Cardiac muscle cell (in vitro differentiated cells and primary cell): ENCODE measurements around the gene GPR84. TPM values are rescaled to one million over a fixed set of nuclear protein-coding genes. Genes with fewer than 3 reads are reported as not detected.

Experiments
- DNase-seq, 2 donors: peaks; one replicate each; pipeline versions ENCODE4 v3.0.0 to v3.0.0-alpha.2; 2010 to 2017; ENCODE audit warnings: low read depth in 1 of 2, low spot score in 1 of 2
- H3K27ac ChIP-seq: fragments of 200-600 bp; sonication (generic); 2 replicates; pipeline ENCODE4 v1.5.1; 2016
- H3K27me3 ChIP-seq: fragments of 200-600 bp; sonication (generic); 2 replicates; pipeline ENCODE4 v1.6.0; 2016; ENCODE audit warnings: control low read depth
- H3K36me3 ChIP-seq: fragments of 200-600 bp; sonication (generic); 2 replicates; pipeline ENCODE4 v1.5.1; 2016; ENCODE audit warnings: control low read depth
- H3K4me1 ChIP-seq: fragments of 200-600 bp; sonication (generic); 2 replicates; pipeline ENCODE4 v1.8.1; 2017; ENCODE audit warnings: low read depth, mild to moderate bottlenecking, mixed run types
- H3K4me3 ChIP-seq: fragments of 200-600 bp; sonication (generic); 2 replicates; pipeline ENCODE4 v1.5.1; 2016; ENCODE audit warnings: mild to moderate bottlenecking
- H3K9me3 ChIP-seq: fragments of 200-600 bp; sonication (generic); 2 replicates; pipeline ENCODE4 v1.5.1; 2017; ENCODE audit warnings: low read depth, mild to moderate bottlenecking, control low read depth
- polyA plus RNA-seq: library from polyadenylated mRNA; unstranded; fragments of >200 nt; fragmentation: Nextera tagmentation; extraction: Ambion mirVana; gene quantifications from 2 replicates; pipeline ENCODE4 v1.2.1, GENCODE V29; 2016
- total RNA-seq: library from RNA; depleted of rRNA; stranded (reverse); fragments of >200 nt; gene quantifications from 2 replicates; pipeline ENCODE4 v1.2.3, GENCODE V29; 2016
- TF ChIP-seq, protein P1 (sequence below): IDR thresholded peaks from 2 replicates; pipeline ENCODE4 v1.5.1; 2012; ENCODE audit warnings: low read depth, mild to moderate bottlenecking, low read length

The GPR84 gene
- total and polyA plus RNA-seq, 2 experiments from 2014 or later, result 0.09 TPM; not detected in 1

DNA sequence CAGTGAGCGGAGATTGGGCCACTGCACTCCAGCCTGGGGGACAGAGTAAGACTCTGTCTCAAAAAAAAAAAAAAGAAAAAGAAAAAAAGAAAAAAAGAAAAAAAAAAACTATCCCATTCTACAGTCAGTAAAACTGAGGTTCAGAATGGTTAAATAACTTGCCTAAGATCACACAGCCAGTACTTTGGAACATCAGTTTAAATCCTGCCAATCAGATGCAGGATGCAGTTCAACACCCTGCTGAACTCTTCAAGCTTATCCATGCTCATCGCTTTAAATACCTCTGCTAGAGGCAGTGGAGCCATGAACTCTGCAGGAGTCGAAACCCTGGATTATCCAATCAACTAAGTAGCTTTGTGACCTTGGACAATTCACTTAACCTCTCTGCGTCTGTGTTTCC is 16.9 kb upstream of the GPR84 start:
- no peak overlapping the region for H3K27ac ChIP-seq
- H3K4me1 ChIP-seq, result peaks cover 49% of the 10 kb centered on the region
- no peaks in the 10 kb centered on the region for H3K9me3 ChIP-seq
- H3K27me3 ChIP-seq, result no peaks in the 10 kb centered on the region
- H3K36me3 ChIP-seq, result no peaks in the 10 kb centered on the region
- DNase-seq, result no peak
- no peak overlapping the region for H3K4me3 ChIP-seq
- TF ChIP-seq, protein P1, sequence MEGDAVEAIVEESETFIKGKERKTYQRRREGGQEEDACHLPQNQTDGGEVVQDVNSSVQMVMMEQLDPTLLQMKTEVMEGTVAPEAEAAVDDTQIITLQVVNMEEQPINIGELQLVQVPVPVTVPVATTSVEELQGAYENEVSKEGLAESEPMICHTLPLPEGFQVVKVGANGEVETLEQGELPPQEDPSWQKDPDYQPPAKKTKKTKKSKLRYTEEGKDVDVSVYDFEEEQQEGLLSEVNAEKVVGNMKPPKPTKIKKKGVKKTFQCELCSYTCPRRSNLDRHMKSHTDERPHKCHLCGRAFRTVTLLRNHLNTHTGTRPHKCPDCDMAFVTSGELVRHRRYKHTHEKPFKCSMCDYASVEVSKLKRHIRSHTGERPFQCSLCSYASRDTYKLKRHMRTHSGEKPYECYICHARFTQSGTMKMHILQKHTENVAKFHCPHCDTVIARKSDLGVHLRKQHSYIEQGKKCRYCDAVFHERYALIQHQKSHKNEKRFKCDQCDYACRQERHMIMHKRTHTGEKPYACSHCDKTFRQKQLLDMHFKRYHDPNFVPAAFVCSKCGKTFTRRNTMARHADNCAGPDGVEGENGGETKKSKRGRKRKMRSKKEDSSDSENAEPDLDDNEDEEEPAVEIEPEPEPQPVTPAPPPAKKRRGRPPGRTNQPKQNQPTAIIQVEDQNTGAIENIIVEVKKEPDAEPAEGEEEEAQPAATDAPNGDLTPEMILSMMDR, result no peak

GRCh38 chr12:54379398-54380201 is 15.3 kb upstream of the GPR84 start:
- H3K4me1 ChIP-seq, result peaks cover 41% of the 10 kb centered on the region
- TF ChIP-seq, protein P1, result peak; percentile 100
- H3K36me3 ChIP-seq, result no peaks in the 10 kb centered on the region
- peak; percentile 89 to 94 for DNase-seq
- no peaks in the 10 kb centered on the region for H3K27me3 ChIP-seq
- H3K27ac ChIP-seq, result no peak overlapping the region
- H3K4me3 ChIP-seq, result peak overlapping the region; percentile 39
- no peaks in the 10 kb centered on the region for H3K9me3 ChIP-seq

GRCh38 chr12:54378796-54379397 is 14.6 kb upstream of the GPR84 start:
- peak overlapping the region; percentile 39 for H3K4me3 ChIP-seq
- H3K36me3 ChIP-seq, result no peaks in the 10 kb centered on the region
- H3K27me3 ChIP-seq, result no peaks in the 10 kb centered on the region
- H3K27ac ChIP-seq, result no peak overlapping the region
- TF ChIP-seq, protein P1, result no peak
- peak; percentile 55 to 76 for DNase-seq
- H3K4me1 ChIP-seq, result peaks cover 39% of the 10 kb centered on the region
- no peaks in the 10 kb centered on the region for H3K9me3 ChIP-seq

DNA sequence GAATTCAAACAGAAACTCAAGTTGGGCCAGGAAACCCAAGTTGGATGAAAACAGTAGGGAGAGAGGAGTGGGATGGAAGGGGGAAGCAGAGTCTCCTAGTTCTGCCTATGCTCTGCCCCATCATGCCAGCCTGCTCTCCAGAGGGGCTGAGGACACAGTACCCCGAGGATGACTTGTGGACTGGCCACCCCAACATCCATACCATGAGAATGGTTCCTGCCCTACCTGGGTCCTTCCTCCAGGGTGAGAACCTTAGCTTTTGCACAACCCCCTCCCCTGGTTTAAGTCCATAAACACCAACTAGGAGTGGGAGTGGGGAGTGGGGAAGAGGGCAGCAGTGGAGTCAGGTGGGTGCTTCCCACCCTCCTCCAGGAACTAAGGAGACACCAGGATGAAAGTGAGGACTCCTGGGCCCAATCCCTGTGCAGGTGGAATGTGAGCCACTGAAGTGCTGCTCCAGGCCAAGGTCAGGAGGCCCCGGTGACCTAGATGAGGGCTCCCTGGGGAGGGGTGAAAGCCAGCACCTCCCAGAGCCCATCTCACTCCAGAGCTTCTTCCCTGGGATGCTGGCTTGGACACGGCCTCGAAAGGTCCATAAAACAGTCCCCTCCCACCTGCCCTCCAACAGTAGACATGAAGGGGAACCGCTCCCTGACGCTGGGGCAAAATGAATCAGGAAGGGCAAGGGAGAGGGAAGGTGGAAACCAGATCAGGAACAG is 13.7 kb upstream of the GPR84 start:
- TF ChIP-seq, protein P1, result no peak
- Histone ChIP-seq H3K4me3 (no peak overlapping the region), H3K4me1 (peaks cover 39% of the 10 kb centered on the region), H3K9me3 (no peaks in the 10 kb centered on the region), H3K27ac (no peak overlapping the region), H3K36me3 (no peaks in the 10 kb centered on the region), H3K27me3 (no peaks in the 10 kb centered on the region)
- DNase-seq, result no peak

- Histone ChIP-seq H3K36me3 (no peaks in the 10 kb centered on the region), H3K27me3 (no peaks in the 10 kb centered on the region), H3K9me3 (no peaks in the 10 kb centered on the region), H3K4me1 (peaks cover 41% of the 10 kb centered on the region), H3K27ac (peak overlapping the region; percentile 27), H3K4me3 (no peak overlapping the region)
- no peak for DNase-seq
- TF ChIP-seq, protein P1, result no peak
Observed at GRCh38 chr12:54377007-54377406, 12.7 kb upstream of the GPR84 start.
